Keratinocyte (primary cell): ENCODE data around the gene HGFAC. TPM values are rescaled to one million over a fixed set of nuclear protein-coding genes. Genes with fewer than 3 reads are reported as not detected.

ENCODE experiments used
- DNase-seq: peaks from one replicate; pipeline ENCODE4 v3.0.0-alpha.2; 2011; ENCODE audit warnings: low read depth, missing footprints, low spot score
- FAIRE-seq: peaks from 2 replicates; lab custom pipeline; 2011; peaks lifted over from hg19 to GRCh38; lab: Jason Lieb, UNC
- H2AFZ ChIP-seq: 2 replicates; pipeline ENCODE4 v1.6.0; 2012; ENCODE audit warnings: low read length, control low read depth, inconsistent platforms; ENCODE audit not compliant: control insufficient read depth
- H3K27ac ChIP-seq: 2 replicates; pipeline ENCODE4 v1.5.1; 2011; ENCODE audit warnings: low read length; ENCODE audit not compliant: control insufficient read depth, insufficient read depth
- H3K27me3 ChIP-seq: 3 replicates; pipeline ENCODE4 v1.6.0; 2011; ENCODE audit warnings: low read length; ENCODE audit not compliant: control insufficient read depth, insufficient read depth; ENCODE audit errors: extremely low read depth
- H3K36me3 ChIP-seq, 2 experiments: 2 replicates in 1 of 2; 3 replicates in 1 of 2; pipeline ENCODE4 v1.5.1; 2011; ENCODE audit warnings: low read length in 2 of 2, mild to moderate bottlenecking in 1 of 2; ENCODE audit not compliant: control insufficient read depth in 2 of 2, insufficient read depth in 2 of 2; ENCODE audit errors: extremely low read depth in 1 of 2
- H3K4me1 ChIP-seq: 3 replicates; pipeline ENCODE4 v1.5.1; 2011; ENCODE audit warnings: low read length; ENCODE audit not compliant: control insufficient read depth, insufficient read depth; ENCODE audit errors: extremely low read depth
- H3K4me2 ChIP-seq: 3 replicates; pipeline ENCODE4 v1.6.0; 2011; ENCODE audit warnings: low read depth, low read length; ENCODE audit not compliant: control insufficient read depth, insufficient read depth; ENCODE audit errors: extremely low read depth
- H3K4me3 ChIP-seq, 3 experiments: fragments of 200-600 bp in 1 of 3; sonication (generic) in 1 of 3; 2 replicates in 2 of 3; 3 replicates in 1 of 3; pipeline ENCODE4 v1.5.1; 2011 to 2016; ENCODE audit warnings: low read length in 3 of 3, mild to moderate bottlenecking in 3 of 3, control low read depth in 2 of 3, inconsistent platforms in 1 of 3, low read depth in 1 of 3, mixed read lengths in 1 of 3, mixed run types in 1 of 3, moderate library complexity in 1 of 3; ENCODE audit not compliant: control insufficient read depth in 2 of 3, insufficient read depth in 2 of 3; ENCODE audit errors: extremely low read depth in 1 of 3
- H3K79me2 ChIP-seq: 2 replicates; pipeline ENCODE4 v1.6.0; 2012; ENCODE audit warnings: low read length; ENCODE audit not compliant: control insufficient read depth, insufficient read depth
- H3K9ac ChIP-seq: 3 replicates; pipeline ENCODE4 v1.6.0; 2011; ENCODE audit warnings: low read length; ENCODE audit not compliant: control insufficient read depth, insufficient read depth; ENCODE audit errors: extremely low read depth
- H3K9me1 ChIP-seq: 3 replicates; pipeline ENCODE4 v1.6.0; 2011; ENCODE audit warnings: low read length; ENCODE audit not compliant: control insufficient read depth, insufficient read depth; ENCODE audit errors: extremely low read depth
- H3K9me3 ChIP-seq: 2 replicates; pipeline ENCODE4 v1.5.1; 2012; ENCODE audit warnings: low read depth, low read length; ENCODE audit not compliant: control insufficient read depth
- H4K20me1 ChIP-seq: 3 replicates; pipeline ENCODE4 v1.6.0; 2011; ENCODE audit warnings: low read length; ENCODE audit not compliant: control insufficient read depth, insufficient read depth; ENCODE audit errors: extremely low read depth
- CTCF ChIP-seq, 3 experiments: IDR thresholded peaks in 1 of 3; conservative IDR thresholded peaks in 1 of 3; optimal IDR thresholded peaks in 1 of 3; 2 replicates in 2 of 3; 3 replicates in 1 of 3; pipeline versions ENCODE3 to v1.5.1; 2011; ENCODE audit warnings: low read length in 3 of 3, mild to moderate bottlenecking in 3 of 3, moderate library complexity in 2 of 3, control low read depth in 1 of 3, inconsistent platforms in 1 of 3; ENCODE audit not compliant: insufficient read depth in 2 of 3; ENCODE audit errors: extremely low read depth in 1 of 3
- EZH2 ChIP-seq: IDR thresholded peaks from one replicate; pipeline ENCODE4 v1.6.1; 2012; ENCODE audit warnings: inconsistent platforms, mild to moderate bottlenecking, low read length, moderate library complexity
- dilution Hi-C: fragments of 300-500 bp; cut with MboI; formaldehyde crosslinking; loops from one replicate; pipeline ENCODE4 v1.7.0; 2020; ENCODE audit warnings: low sequenced_read_pairs; ENCODE audit not compliant: extremely low pct_ligation_motif_present
- polyA plus RNA-seq, 5 experiments: library from polyadenylated mRNA; depleted of rRNA in 3 of 5; stranded (reverse) in 3 of 5; stranded (forward) in 1 of 5; unstranded in 1 of 5; fragments of >200 nt; gene quantifications; 1 replicate in 1 of 5; 2 replicates in 3 of 5; 3 replicates in 1 of 5; pipeline versions ENCODE4 v1.2.1 to v1.2.3, GENCODE V29; 2011 to 2012; ENCODE audit warnings: missing spikeins in 2 of 5, low read depth in 1 of 5, low replicate concordance in 1 of 5

The HGFAC gene
- polyA plus RNA-seq, 1 donor (not counting 4 experiments of a cell fraction or from before 2014, with no cell fraction given) = not detected

GRCh38 chr4:3426465-3427133, 15.2 kb upstream of the HGFAC start:
- dilution Hi-C loops = no loop called here
- no peak overlapping the region for H3K9ac ChIP-seq
- no peaks in the 10 kb centered on the region for H3K9me1 ChIP-seq
- no peak overlapping the region for H2AFZ ChIP-seq
- H3K4me2 ChIP-seq = no peak overlapping the region
- H3K9me3 ChIP-seq = no peaks in the 10 kb centered on the region
- FAIRE-seq (no peak), DNase-seq (no peak)
- no peak overlapping the region for H3K27ac ChIP-seq
- no peak overlapping the region for H3K4me3 ChIP-seq
- no peaks in the 10 kb centered on the region for H4K20me1 ChIP-seq
- H3K79me2 ChIP-seq = no peaks in the 10 kb centered on the region
- no peak for TF ChIP-seq CTCF (optimal IDR thresholded peaks at IDR 0.05 in 1 of 3, IDR thresholded peaks at IDR 0.05 in 1 of 3, conservative IDR thresholded peaks at IDR 0.05 in 1 of 3; ENCODE audit: extremely low read depth in 1 of 3, insufficient read depth in 2 of 3, low read length in 3 of 3)
- no peaks in the 10 kb centered on the region for H3K4me1 ChIP-seq
- peaks cover 36 to 39% of the 10 kb centered on the region in 2 experiments for H3K36me3 ChIP-seq
- no peaks in the 10 kb centered on the region for H3K27me3 ChIP-seq

GRCh38 chr4:3427134-3427476, 14.7 kb upstream of the HGFAC start:
- DNase-seq (no peak), FAIRE-seq (no peak)
- dilution Hi-C loops = no loop called here
- Histone ChIP-seq H3K36me3 (peaks cover 36 to 38% of the 10 kb centered on the region in 2 experiments), H3K9me3 (no peaks in the 10 kb centered on the region), H3K27ac (no peak overlapping the region), H3K27me3 (no peaks in the 10 kb centered on the region), H3K79me2 (no peaks in the 10 kb centered on the region), H3K9ac (no peak overlapping the region), H4K20me1 (no peaks in the 10 kb centered on the region), H3K4me2 (no peak overlapping the region), H3K9me1 (no peaks in the 10 kb centered on the region), H3K4me3 (no peak overlapping the region), H3K4me1 (no peaks in the 10 kb centered on the region), H2AFZ (no peak overlapping the region)
- no peak for TF ChIP-seq CTCF (optimal IDR thresholded peaks at IDR 0.05 in 1 of 3, IDR thresholded peaks at IDR 0.05 in 1 of 3, conservative IDR thresholded peaks at IDR 0.05 in 1 of 3; ENCODE audit: extremely low read depth in 1 of 3, insufficient read depth in 2 of 3, low read length in 3 of 3)
- no peak for TF ChIP-seq EZH2
